ENCODE data around the gene KAZN. TPM values are rescaled to one million over a fixed set of nuclear protein-coding genes. Genes with fewer than 3 reads are reported as not detected.
A peak's percentile ranks its signal among the peaks of the same experiment; 100 is the strongest.

Gene KAZN
- polyA plus RNA-seq, 4 donors: 3.0 to 39.5 (median 4.4) TPM

GRCh38 chr1:14679027-14679688 is 80.7 kb downstream of the KAZN start:
- 84 to 88% (median 85%) methylated on average over 10 of the region's 10 CpGs for WGBS, 3 donors
- peaks cover 0 to 7% (median 0%) of the 10 kb centered on the region in 3 donors for H3K4me1 ChIP-seq (ENCODE audit: control insufficient read depth in 3 of 3, insufficient read depth in 2 of 3, low read depth in 1 of 3, low read length in 2 of 3)
- no peak for FAIRE-seq

DNA sequence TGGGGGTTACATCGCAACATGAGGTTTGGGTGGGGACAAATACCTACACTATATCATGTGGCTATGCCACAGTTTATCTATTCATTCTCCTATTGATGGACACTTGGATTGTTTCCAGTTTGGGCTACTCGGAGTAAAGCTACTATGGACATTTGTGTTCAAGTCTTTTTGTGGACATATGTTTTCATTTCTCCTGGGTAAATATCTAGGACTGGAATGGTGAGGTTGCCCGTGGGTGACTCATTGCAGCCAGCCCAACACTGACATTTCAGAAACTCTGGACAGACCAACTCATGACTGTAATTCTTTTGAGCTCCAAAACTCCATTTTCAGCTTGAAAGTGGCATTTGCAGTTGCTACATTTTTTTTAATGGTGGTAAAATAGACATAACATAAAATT is 82.7 kb downstream of the KAZN start:
- Histone ChIP-seq H3K4me3 (ENCODE audit: low read depth in 1 of 3, low read length in 3 of 3) (no peak overlapping the region), H3K9me3 (ENCODE audit: control insufficient read depth in 2 of 2, insufficient read depth in 1 of 2, low read depth in 1 of 2, low read length in 1 of 2) (peaks cover 0 to 17% of the 10 kb centered on the region in 2 donors), H3K36me3 (ENCODE audit: control insufficient read depth in 3 of 3, insufficient read depth in 2 of 3, low read depth in 1 of 3, low read length in 3 of 3) (no peaks in the 10 kb centered on the region), H3K27me3 (ENCODE audit: control insufficient read depth in 3 of 3, insufficient read depth in 3 of 3, low read length in 3 of 3) (no peaks in the 10 kb centered on the region), H3K4me1 (ENCODE audit: control insufficient read depth in 3 of 3, insufficient read depth in 2 of 3, low read depth in 1 of 3, low read length in 2 of 3) (peaks cover 0 to 7% (median 0%) of the 10 kb centered on the region in 3 donors), H3K27ac (ENCODE audit: low read depth in 1 of 3, low read length in 2 of 3) (no peak overlapping the region)
- FAIRE-seq (no peak), DNase-seq (no peak)
- WGBS, 3 donors: 80 to 88% (median 87%) methylated on average over 3 of the region's 3 CpGs

More at GRCh38 chr1:14679027-14679688, 80.7 kb downstream of the KAZN start:
- Histone ChIP-seq H3K27me3 (ENCODE audit: control insufficient read depth in 3 of 3, insufficient read depth in 3 of 3, low read length in 3 of 3) (no peaks in the 10 kb centered on the region), H3K36me3 (ENCODE audit: control insufficient read depth in 3 of 3, insufficient read depth in 2 of 3, low read depth in 1 of 3, low read length in 3 of 3) (no peaks in the 10 kb centered on the region), H3K9me3 (ENCODE audit: control insufficient read depth in 2 of 2, insufficient read depth in 1 of 2, low read depth in 1 of 2, low read length in 1 of 2) (peaks cover 0 to 6% of the 10 kb centered on the region in 2 donors), H3K4me3 (ENCODE audit: low read depth in 1 of 3, low read length in 3 of 3) (no peak overlapping the region), H3K27ac (ENCODE audit: low read depth in 1 of 3, low read length in 2 of 3) (no peak overlapping the region)
- DNase-seq: no peak

GRCh38 chr1:14682941-14683621 is 84.6 kb downstream of the KAZN start:
- FAIRE-seq (no peak), DNase-seq (peak; percentile 72 to 80)
- H3K4me1 ChIP-seq (ENCODE audit: control insufficient read depth in 3 of 3, insufficient read depth in 2 of 3, low read depth in 1 of 3, low read length in 2 of 3): peaks cover 0 to 7% (median 0%) of the 10 kb centered on the region in 3 donors
- peaks cover 0 to 14% of the 10 kb centered on the region in 2 donors for H3K9me3 ChIP-seq (ENCODE audit: control insufficient read depth in 2 of 2, insufficient read depth in 1 of 2, low read depth in 1 of 2, low read length in 1 of 2)
- H3K4me3 ChIP-seq (ENCODE audit: low read depth in 1 of 3, low read length in 3 of 3): no peak overlapping the region
- no peak overlapping the region for H3K27ac ChIP-seq (ENCODE audit: low read depth in 1 of 3, low read length in 2 of 3)
- 16 to 34% (median 25%) methylated on average over 15 of the region's 15 CpGs for WGBS, 3 donors
- no peaks in the 10 kb centered on the region for H3K36me3 ChIP-seq (ENCODE audit: control insufficient read depth in 3 of 3, insufficient read depth in 2 of 3, low read depth in 1 of 3, low read length in 3 of 3)
- H3K27me3 ChIP-seq (ENCODE audit: control insufficient read depth in 3 of 3, insufficient read depth in 3 of 3, low read length in 3 of 3): no peaks in the 10 kb centered on the region

- Histone ChIP-seq H3K4me3 (ENCODE audit: low read depth in 1 of 3, low read length in 3 of 3) (no peak overlapping the region), H3K9me3 (ENCODE audit: control insufficient read depth in 2 of 2, insufficient read depth in 1 of 2, low read depth in 1 of 2, low read length in 1 of 2) (peaks cover 0 to 14% of the 10 kb centered on the region in 2 donors), H3K27ac (ENCODE audit: low read depth in 1 of 3, low read length in 2 of 3) (no peak overlapping the region), H3K27me3 (ENCODE audit: control insufficient read depth in 3 of 3, insufficient read depth in 3 of 3, low read length in 3 of 3) (no peaks in the 10 kb centered on the region), H3K36me3 (ENCODE audit: control insufficient read depth in 3 of 3, insufficient read depth in 2 of 3, low read depth in 1 of 3, low read length in 3 of 3) (no peaks in the 10 kb centered on the region), H3K4me1 (ENCODE audit: control insufficient read depth in 3 of 3, insufficient read depth in 2 of 3, low read depth in 1 of 3, low read length in 2 of 3) (peaks cover 0 to 7% (median 0%) of the 10 kb centered on the region in 3 donors)
- no peak for FAIRE-seq
- 88 to 100% (median 93%) methylated on average over 3 of the region's 3 CpGs for WGBS, 3 donors
- DNase-seq: no peak
Measured at GRCh38 chr1:14685078-14685477, 86.6 kb downstream of the KAZN start.

DNA sequence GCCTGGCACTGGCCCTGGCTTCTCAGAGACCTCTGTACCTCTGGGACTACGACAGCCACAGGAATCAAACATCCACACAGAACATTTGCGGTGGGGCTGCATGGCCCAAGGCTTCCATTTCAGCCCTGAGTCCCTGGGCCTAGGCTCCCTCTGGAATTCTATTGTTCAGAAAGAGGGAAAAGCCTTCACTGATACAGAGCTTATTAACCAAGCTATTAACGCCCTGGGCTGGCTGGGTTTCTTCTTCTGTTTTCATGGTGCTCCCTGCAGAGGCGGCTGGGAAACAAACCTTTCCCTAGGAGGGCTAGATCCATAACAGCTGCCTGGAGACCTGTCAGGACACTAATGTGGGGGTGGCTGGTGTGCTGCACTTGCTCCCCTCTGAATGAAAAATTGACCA is 88.2 kb downstream of the KAZN start:
- 89 to 96% (median 94%) methylated on average over 4 of the region's 4 CpGs for WGBS, 3 donors
- H3K4me3 ChIP-seq (ENCODE audit: low read depth in 1 of 3, low read length in 3 of 3): no peak overlapping the region

DNA sequence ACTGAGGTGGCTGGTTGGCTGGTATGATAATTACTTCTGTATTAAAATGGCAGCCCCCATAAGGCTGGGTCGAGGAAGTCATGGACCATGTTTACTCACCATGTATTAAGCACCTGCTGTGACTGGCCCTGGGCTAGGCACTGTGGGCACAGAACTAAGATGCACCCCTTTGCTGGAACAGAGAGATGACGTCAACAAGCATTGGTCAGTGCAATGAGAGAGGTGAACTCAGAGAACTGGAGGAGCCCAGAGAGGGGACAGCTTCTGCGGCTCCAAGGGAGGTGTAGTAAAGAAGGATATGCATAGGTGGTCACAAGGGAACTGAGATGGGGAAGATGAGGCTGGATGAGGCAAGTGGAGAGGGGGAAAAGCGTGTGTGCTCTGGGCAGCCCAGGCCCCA is 88.7 kb downstream of the KAZN start:
- 84 to 89% (median 87%) methylated on average over 4 of the region's 4 CpGs for WGBS, 3 donors
- DNase-seq: no peak
- H3K9me3 ChIP-seq (ENCODE audit: control insufficient read depth in 2 of 2, insufficient read depth in 1 of 2, low read depth in 1 of 2, low read length in 1 of 2): peaks cover 0 to 14% of the 10 kb centered on the region in 2 donors
- peaks cover 0 to 7% (median 0%) of the 10 kb centered on the region in 3 donors for H3K4me1 ChIP-seq (ENCODE audit: control insufficient read depth in 3 of 3, insufficient read depth in 2 of 3, low read depth in 1 of 3, low read length in 2 of 3)
- H3K27ac ChIP-seq (ENCODE audit: low read depth in 1 of 3, low read length in 2 of 3): no peak overlapping the region
- FAIRE-seq: no peak
- H3K36me3 ChIP-seq (ENCODE audit: control insufficient read depth in 3 of 3, insufficient read depth in 2 of 3, low read depth in 1 of 3, low read length in 3 of 3): no peaks in the 10 kb centered on the region
- no peaks in the 10 kb centered on the region for H3K27me3 ChIP-seq (ENCODE audit: control insufficient read depth in 3 of 3, insufficient read depth in 3 of 3, low read length in 3 of 3)
- H3K4me3 ChIP-seq (ENCODE audit: low read depth in 1 of 3, low read length in 3 of 3): no peak overlapping the region

More for the DNA sequence above, 88.2 kb downstream of the KAZN start:
- H3K27ac ChIP-seq (ENCODE audit: low read depth in 1 of 3, low read length in 2 of 3): no peak overlapping the region
- DNase-seq: no peak
- peaks cover 0 to 7% (median 0%) of the 10 kb centered on the region in 3 donors for H3K4me1 ChIP-seq (ENCODE audit: control insufficient read depth in 3 of 3, insufficient read depth in 2 of 3, low read depth in 1 of 3, low read length in 2 of 3)
- H3K36me3 ChIP-seq (ENCODE audit: control insufficient read depth in 3 of 3, insufficient read depth in 2 of 3, low read depth in 1 of 3, low read length in 3 of 3): no peaks in the 10 kb centered on the region
- FAIRE-seq: no peak
- no peaks in the 10 kb centered on the region for H3K27me3 ChIP-seq (ENCODE audit: control insufficient read depth in 3 of 3, insufficient read depth in 3 of 3, low read length in 3 of 3)
- peaks cover 0 to 14% of the 10 kb centered on the region in 2 donors for H3K9me3 ChIP-seq (ENCODE audit: control insufficient read depth in 2 of 2, insufficient read depth in 1 of 2, low read depth in 1 of 2, low read length in 1 of 2)

GRCh38 chr1:14689996-14690615 is 91.6 kb downstream of the KAZN start:
- 93 to 95% (median 93%) methylated on average over 15 of the region's 15 CpGs for WGBS, 3 donors
- no peak for FAIRE-seq
- Histone ChIP-seq H3K36me3 (ENCODE audit: control insufficient read depth in 3 of 3, insufficient read depth in 2 of 3, low read depth in 1 of 3, low read length in 3 of 3) (no peaks in the 10 kb centered on the region), H3K27ac (ENCODE audit: low read depth in 1 of 3, low read length in 2 of 3) (no peak overlapping the region), H3K27me3 (ENCODE audit: control insufficient read depth in 3 of 3, insufficient read depth in 3 of 3, low read length in 3 of 3) (no peaks in the 10 kb centered on the region), H3K9me3 (ENCODE audit: control insufficient read depth in 2 of 2, insufficient read depth in 1 of 2, low read depth in 1 of 2, low read length in 1 of 2) (peaks cover 0 to 2% of the 10 kb centered on the region in 2 donors), H3K4me1 (ENCODE audit: control insufficient read depth in 3 of 3, insufficient read depth in 2 of 3, low read depth in 1 of 3, low read length in 2 of 3) (no peaks in the 10 kb centered on the region), H3K4me3 (ENCODE audit: low read depth in 1 of 3, low read length in 3 of 3) (no peak overlapping the region)
- DNase-seq: no peak

GRCh38 chr1:14693949-14694348 is 95.5 kb downstream of the KAZN start:
- H3K27me3 ChIP-seq (ENCODE audit: control insufficient read depth in 3 of 3, insufficient read depth in 3 of 3, low read length in 3 of 3): no peaks in the 10 kb centered on the region
- H3K36me3 ChIP-seq (ENCODE audit: control insufficient read depth in 3 of 3, insufficient read depth in 2 of 3, low read depth in 1 of 3, low read length in 3 of 3): no peaks in the 10 kb centered on the region
- DNase-seq: no peak
- H3K9me3 ChIP-seq (ENCODE audit: control insufficient read depth in 2 of 2, insufficient read depth in 1 of 2, low read depth in 1 of 2, low read length in 1 of 2): no peaks in the 10 kb centered on the region
- no peak overlapping the region for H3K4me3 ChIP-seq (ENCODE audit: low read depth in 1 of 3, low read length in 3 of 3)
- no peaks in the 10 kb centered on the region for H3K4me1 ChIP-seq (ENCODE audit: control insufficient read depth in 3 of 3, insufficient read depth in 2 of 3, low read depth in 1 of 3, low read length in 2 of 3)
- FAIRE-seq: no peak
- H3K27ac ChIP-seq (ENCODE audit: low read depth in 1 of 3, low read length in 2 of 3): no peak overlapping the region
- WGBS, 3 donors: 42 to 76% (median 61%) methylated on average over 7 of the region's 7 CpGs

All from small intestine (tissue), 7 donors.